ENCODE measurements around the gene SRPK3.
"Not testable (repeated sequence)": the region's sequence is repeated elsewhere in the genome, so short reads cannot be mapped to it uniquely, and the experiment has no call there.

The SRPK3 gene, protein sequence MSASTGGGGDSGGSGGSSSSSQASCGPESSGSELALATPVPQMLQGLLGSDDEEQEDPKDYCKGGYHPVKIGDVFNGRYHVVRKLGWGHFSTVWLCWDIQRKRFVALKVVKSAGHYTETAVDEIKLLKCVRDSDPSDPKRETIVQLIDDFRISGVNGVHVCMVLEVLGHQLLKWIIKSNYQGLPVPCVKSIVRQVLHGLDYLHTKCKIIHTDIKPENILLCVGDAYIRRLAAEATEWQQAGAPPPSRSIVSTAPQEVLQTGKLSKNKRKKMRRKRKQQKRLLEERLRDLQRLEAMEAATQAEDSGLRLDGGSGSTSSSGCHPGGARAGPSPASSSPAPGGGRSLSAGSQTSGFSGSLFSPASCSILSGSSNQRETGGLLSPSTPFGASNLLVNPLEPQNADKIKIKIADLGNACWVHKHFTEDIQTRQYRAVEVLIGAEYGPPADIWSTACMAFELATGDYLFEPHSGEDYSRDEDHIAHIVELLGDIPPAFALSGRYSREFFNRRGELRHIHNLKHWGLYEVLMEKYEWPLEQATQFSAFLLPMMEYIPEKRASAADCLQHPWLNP

DNA sequence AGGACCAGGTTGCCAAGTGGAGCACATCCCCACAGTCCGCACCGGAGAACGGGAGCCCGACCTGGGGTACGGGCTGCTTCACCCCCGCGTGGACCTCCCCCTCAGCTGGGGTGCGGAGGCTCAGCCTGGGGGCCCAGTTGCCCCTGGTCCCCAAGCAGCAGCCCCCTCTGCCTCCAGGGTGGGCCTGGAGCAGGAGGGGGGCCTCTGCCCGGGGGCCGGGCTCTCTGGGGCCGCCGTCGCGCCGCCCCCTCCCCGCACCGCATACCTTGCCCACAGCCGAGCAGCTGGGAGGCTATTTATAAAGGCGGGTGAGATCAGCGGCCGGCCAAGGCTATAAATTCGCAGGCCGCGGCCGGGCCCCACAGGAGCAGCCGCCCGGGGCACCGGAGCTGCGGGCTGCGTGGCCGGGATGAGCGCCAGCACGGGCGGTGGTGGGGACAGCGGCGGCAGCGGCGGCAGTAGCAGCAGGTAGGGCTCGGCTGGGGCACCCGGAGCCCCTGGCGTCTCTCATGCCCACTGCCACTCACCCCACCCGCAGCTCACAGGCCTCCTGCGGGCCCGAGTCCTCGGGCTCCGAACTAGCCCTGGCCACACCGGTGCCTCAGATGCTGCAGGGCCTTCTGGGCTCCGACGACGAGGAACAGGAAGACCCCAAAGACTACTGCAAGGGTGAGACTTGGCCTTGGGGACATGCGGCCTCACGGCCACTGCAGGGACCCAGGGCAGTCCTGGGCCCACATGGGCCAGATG is at the start of gene SRPK3:
TSS of gene SRPK3 (plus strand) at position 364 of the 750 bp plus-strand sequence. CDS start at position 410, 46 bp downstream.
- no peak for DNase-seq

DNA sequence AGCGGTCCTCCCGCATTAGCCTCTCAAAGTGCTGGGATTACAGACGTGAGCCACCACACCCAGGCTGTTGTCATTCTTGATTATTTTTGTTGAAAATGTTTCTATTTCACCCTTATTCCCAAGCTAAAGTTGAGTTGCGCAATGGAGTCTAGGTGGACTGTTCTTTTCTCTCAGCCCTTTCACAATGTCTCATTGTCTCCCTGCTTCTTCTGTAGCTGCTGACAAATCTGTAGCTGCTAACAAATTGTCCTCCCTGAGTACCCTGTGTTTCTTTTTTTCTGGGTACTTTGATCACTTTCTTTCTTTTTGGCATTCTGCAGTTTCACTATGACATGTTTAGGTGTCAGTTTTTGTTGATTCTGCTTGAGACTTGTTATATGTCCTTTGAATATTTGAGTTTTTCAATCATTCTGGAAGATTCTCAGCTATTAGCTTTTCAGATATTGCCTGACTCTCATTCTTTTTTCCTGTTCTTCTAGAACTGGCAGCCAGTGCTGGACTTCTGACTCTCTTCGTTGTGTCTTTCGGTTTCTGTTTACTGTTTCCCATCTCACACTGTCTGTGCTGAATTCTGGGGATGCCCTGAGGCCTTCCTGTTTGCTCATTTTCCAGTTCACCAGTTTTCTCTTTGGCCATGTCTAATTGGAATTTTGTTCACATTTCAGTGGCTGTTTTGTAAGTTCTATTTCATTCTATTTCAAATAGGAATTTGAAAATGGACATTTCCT is 49.6 kb upstream of the SRPK3 start:
- DNase-seq = no peak

DNA sequence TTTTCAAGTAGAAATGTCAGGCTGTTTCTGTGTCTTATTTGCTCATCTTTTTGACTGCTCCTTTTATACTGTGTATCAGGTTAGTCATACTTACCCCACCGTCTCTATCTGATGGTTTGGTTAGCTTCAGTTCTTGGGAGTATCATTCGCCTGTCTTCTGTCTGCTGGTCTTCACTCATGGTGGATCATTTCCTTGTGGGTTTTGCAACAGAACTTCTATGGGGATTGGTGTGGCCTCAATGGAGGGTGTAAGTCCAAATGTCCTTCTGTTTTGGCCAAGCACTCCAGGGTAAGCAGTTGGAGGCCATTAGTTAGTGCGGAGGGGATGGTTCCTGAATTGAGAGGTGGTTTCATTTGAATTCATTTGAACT is 49.0 kb upstream of the SRPK3 start:
- no peak for DNase-seq

DNA sequence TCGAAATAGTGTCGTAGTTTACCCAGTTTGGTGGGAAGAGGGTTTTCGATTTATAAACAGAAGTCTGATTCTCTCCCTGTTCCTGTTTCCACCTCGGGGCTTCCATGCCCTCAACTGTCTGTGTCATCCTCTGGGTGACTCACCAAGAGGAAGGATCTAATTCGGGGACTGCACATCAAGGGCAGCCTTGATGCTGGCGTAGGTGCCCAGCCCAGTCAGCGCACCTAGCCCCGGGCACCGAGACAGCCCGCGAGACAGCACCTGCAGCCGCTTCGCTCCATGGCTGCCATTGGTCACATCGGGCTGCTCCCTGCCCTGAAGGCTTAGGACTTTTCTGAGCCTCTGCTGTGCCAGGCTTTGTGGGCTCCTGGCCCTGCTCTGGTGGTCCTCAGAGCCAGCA is 48.4 kb upstream of the SRPK3 start:
- no peak for DNase-seq

DNA sequence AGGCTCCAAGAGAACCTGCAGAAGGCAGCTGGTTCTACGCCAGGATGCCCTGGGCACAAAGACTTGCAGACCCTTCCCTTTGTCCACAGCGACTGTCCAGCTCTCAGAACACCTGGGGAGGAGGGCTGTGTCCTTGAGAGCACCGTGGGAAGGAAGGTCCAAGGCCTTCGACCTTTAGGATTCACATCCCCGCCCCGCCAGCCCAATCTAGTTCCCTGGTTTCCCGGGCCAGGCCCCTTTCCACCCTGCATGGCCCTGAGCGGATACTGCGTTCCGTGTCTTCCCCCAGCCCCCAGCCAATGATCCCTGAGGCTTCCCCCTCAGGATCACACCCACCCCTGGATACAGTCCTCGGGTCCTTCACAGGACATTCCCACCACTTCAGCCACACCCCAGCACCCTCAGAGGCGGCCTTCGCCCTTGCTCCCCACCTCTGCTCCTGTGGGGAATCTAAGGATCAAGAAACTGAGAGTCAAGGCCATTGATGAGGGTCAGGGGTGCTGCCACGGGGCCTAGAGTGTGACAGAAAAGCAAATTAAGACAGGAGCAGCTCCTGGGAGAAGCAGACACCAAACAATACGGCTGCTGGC is 47.1 kb upstream of the SRPK3 start:
- no peak for DNase-seq

DNA sequence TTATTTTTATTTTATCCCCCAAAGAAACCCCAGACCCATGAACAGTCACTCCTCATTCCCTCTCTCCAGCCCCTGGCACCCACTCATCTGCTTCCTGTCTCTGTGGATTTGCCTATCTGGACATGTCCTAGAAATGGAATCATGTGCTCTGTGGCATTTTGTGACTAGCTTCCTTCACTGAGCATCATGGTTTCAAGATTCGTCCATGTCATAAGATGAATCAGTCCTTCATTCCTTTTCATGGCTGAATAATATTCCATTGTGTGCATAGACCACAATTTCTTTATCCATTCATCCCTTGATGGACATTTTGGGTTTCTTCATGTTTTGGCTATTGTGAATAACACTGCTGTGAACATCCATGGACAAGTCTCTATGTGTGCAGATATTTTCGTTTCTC is 46.0 kb upstream of the SRPK3 start:
- no peak for DNase-seq

DNA sequence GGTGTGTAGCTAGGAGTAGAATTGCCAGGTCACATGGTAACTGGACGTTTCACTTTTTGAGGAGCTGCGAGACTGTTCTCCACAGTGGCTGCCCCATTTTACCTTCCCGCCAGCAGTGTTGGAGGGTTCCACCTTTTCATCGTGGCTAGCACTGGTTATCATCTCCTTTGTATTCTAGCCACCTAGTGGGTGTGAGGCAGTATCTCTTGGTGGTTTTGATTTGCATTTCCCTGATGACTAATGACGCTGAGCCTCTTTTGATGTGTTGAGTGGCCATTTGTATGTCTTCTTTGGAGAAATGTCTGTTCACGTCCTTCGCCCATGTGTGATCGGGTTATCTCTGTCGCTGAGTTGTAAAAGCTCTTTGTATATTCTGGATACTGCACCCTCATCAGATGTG is 45.6 kb upstream of the SRPK3 start:
- DNase-seq = no peak

DNA sequence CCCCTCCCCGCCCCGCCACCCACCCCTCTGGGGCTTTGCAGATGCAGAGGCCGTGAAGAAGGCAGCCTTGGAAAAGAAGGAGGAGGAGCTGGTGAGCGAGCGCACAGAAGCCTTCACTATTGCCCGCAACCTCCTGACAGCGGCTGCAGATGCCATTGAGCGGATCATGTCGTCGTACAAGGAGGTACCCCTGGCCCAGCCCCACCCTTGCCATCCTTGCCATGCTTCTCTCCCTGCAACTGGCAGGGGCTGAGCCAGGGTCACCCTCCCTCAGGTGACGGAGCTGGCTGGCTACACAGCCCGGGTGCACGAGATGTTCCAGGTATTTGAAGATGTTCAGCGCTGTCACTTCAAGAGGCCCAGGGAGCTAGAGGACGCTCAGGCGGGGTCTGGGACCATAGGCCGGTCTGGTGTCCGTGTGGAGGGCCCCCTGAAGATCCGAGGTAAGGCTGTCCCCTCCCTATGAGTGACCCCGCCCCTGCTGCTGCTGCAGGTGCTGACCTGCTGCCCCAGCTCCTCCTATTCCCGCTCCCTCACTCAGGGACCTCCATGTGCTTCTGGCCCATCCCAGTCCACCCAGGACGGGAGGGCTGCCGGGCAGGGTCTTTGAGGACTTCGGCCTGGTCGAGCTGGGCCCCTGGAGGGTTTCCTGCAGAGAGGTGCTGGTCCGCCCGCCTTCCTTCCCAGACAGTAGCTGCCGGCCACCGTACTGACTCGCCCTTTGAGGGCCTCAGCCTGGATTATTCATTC is 44.6 kb upstream of the SRPK3 start:
- no peak for DNase-seq

DNA sequence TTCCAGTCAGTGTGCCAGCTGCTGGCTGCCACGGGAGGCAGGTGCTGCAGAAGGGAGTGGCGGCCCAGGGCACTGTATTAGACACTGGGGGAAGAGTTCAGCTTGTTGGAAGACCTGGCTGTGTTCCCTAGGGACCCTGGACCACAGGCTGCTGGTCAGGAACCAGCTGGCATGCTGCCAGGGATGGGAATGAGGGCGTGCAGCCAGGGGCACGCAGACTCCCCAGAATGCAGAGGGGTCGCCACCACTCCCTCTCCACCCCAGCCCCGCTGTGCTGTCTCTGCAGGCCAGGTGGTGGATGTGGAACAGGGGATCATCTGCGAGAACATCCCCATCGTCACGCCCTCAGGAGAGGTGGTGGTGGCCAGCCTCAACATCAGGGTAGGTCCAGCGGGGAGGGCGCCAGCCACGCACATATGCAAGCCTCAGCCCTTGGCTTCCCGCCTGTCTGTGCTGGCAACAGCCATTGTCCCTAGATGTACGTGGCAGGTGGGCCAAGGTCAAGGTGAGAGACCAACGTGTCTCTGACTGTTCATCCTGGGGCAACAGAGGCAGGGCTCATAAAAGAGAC is 43.9 kb upstream of the SRPK3 start:
- DNase-seq = no peak

DNA sequence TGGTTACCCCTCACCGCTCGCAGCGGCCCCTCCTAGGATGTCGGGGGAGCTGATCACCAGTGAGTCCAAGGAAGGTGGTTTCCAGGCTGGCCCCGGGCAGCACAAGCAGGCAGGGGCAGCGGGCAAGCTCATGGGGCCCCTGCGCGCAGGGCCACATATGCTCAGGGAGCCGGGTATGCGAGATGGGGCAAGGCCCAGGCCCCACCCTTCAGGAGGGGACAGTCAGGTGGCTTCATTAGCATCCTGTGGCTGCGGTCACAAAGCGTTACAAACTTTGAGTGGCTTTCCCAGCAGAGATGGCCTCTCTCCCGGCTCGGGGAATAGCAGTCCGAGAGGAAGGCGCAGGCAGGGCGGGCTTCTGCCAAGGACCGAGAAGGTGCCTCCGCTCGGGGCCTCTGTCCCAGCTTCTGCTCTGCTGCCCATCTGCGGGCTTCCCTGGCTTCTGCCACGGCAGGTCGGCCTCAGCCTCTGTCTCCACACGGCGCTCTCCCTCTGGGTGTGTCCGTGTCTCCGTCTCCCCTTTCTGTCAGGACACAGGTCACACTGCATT is 42.7 kb upstream of the SRPK3 start:
- no peak for DNase-seq

DNA sequence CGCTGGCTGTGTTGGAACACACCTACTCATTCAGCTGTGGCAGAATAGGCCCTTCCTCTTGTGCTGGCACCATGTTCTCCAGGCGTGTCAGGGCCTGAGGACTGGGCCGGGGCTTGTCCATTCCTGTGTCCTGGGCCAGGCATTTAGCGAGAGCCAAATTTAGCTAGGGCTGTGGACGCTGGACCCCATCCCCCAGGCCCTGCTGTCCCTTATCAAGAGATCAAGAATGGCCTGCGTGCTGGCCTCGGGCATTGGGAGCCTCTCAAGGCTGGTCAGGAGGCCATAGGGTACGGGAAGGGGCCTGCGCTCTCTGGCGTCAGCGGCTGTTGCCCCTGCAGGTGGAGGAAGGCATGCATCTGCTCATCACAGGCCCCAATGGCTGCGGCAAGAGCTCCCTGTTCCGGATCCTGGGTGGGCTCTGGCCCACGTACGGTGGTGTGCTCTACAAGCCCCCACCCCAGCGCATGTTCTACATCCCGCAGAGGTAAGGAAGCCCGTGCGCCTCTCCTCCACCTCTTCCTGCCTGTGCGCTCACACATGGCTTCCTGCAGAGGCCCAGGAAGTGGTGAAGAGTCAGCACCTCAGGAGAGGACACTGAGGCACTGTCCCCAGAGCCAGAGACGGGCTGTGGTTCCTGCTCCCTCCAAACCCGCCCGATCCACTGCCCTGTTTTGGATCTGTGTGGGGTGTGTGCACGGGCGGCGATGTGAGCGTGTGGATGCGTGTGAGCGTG is 40.9 kb upstream of the SRPK3 start:
- no peak for DNase-seq

DNA sequence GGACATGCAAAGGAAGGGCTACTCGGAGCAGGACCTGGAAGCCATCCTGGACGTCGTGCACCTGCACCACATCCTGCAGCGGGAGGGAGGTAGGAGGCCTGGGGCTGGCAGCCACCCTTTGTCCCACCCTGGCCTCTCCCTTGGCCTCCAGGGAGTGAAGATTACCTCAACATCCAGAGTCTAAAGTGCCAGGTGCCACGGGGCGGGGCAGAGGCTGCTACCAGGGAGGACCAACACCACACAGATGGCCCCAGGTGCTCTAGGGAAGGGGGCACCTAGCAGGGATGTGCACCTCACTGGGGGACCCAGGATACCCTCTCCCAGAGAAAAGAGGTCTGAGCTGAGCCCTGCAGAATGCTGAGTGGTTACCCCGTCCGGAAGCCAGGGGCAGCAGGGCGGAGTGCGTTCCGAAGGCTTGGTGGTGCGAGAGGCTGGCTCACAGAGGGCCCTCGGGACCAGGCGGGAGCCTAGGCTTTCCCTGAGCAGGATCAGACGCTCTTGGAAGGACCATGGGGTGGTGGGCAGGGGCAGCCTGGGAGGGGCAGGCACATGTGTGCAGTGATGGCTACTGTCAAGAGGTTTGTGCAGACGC is 40.1 kb upstream of the SRPK3 start:
- no peak for DNase-seq

DNA sequence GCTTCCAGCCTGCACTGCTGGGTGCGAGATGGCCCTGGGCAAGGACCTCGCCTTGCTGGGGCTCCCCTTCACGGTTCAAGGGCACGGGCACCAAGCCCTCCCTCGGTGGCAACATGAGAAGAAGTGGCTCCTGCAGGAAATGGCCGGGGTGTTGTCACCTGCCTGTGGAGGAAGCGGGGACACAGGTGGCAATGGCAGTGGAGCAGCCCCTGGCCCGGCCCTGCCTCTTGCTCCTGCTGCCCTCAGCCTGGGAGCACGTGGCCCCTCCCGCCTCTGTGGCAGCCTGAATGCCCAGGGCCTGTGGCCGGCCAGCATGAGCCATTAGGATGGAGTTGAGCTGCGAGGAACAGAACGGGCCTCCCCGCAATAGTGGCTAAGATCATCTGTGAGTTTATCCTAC is 39.4 kb upstream of the SRPK3 start:
- no peak for DNase-seq

DNA sequence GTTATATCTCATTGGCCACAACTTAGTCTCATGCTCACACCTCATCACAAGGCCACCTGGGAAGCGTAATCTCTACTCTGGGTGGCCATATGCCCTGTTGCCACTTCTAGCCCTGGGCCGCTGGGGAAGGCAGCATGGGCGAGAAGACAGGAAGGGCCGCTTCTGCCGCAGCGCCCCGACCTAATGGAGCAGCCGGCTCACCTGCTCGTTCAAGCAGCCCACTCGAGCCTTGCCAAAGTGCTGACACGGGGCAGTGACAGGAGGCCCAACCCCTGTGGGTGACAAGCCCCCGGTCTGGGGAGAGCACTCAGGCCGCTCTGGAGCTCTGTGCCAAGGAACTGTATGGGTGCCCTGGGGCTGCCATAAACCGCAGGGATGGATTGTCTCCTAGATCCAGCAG is 38.7 kb upstream of the SRPK3 start:
- not testable (repeated sequence) for DNase-seq

DNA sequence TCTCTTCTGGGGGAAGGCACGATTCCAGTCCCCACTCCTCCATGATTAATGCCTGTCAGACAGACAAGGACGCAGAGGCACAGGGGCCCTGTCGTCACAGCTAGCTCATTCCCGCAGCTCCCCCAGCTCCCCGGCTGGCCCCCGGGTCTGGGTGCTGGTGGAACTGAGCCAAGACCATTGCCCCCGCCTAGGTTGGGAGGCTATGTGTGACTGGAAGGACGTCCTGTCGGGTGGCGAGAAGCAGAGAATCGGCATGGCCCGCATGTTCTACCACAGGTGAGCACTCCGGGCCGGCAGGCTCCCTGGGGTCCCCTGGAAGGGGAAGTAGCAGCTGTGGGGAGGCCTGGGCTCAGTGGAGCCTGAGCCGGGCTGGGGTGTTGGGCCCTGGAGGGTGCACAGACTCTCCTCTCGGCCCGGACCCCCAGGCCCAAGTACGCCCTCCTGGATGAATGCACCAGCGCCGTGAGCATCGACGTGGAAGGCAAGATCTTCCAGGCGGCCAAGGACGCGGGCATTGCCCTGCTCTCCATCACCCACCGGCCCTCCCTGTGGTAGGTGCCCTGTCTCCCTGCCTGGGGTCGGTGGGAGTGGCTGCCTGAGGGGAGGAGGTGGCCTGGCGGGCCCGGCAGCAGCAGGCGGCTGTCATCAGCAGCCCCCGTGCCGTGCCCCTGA is 37.9 kb upstream of the SRPK3 start:
- not testable (repeated sequence) for DNase-seq

DNA sequence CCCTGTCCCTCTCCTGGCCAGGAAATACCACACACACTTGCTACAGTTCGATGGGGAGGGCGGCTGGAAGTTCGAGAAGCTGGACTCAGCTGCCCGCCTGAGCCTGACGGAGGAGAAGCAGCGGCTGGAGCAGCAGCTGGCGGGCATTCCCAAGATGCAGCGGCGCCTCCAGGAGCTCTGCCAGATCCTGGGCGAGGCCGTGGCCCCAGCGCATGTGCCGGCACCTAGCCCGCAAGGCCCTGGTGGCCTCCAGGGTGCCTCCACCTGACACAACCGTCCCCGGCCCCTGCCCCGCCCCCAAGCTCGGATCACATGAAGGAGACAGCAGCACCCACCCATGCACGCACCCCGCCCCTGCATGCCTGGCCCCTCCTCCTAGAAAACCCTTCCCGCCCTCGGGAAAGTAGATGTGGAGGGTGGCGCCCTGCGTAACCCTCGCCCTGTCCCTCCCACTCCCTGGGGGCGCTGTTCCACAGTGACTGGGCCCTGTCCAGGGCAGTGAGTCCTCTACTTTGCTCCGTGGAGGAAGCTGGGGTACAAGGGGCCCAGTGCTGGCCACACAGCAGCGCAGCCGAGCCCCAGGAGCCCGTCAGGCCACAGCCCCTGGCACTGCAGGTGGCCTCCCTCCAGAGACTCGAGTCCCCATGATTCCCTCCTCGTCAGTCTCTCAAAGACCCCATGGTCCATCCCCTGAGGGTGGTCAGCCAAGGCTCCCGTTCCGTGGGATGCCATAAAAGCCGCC is 37.2 kb upstream of the SRPK3 start:
- DNase-seq = not testable (repeated sequence)

DNA sequence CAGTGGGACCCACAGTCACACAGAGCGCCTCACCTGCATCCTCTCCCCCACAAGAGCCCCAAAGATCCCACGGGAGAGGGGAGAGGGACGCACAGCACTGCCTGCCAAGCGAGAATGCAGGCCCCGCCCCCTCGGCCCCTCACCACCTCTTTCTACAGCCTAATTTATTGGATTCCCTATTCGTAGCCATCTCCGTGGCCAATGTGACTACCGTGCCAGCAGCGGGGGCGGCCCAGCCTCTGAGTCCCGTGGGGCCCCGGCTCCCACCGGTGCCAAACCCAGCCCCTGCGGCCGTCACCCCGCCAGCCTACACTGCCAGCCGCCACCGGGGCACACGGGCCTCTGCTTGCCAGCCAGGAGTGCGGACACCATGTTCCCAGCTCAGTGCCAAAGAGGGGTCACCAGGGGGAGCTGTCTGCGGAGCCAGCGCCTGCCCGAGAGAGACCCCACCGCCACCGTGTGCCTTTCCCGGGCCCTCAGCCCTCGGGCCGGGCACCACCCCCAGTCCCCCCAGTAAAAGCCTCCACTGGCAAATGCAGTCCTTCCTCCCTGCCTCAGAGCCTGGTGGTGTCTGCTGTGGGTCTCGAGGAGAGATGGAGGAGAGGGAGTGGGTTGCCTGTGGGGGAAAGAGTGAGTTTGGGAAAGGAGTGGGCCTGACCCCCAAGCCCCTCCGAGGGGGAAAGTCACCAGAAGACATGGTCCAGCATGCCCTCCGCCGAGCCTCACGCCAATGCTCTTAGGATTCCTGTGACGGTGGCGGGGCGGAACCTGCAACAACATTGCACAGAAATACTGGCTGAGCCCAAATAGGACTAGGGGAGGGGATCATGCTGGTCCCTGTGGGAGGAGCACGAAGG is 36.4 kb upstream of the SRPK3 start:
- no peak for DNase-seq

DNA sequence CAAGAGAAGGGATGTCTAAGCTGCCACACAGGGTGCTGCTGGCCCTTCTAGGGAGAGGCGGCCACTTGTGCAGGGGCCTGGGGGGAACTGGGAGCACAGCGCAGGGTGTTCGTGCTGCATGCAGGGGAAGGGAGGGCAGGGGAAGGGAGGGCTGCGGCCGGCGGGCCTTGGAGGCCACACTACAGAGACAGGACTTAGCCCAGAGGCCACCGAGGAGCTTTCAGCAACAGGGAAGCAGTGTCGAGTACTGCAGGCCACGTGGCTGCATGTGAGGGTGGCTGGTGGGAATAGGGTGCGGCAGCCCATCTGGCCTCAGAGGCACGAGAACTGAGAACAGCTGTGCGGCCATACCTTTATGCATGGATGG is 35.8 kb upstream of the SRPK3 start:
- DNase-seq = not testable (repeated sequence)
